Measurements from ENCODE around the gene UNC45B.
"Not testable (repeated sequence)": the region's sequence is repeated elsewhere in the genome, so short reads cannot be mapped to it uniquely, and the experiment has no call there.

UNC45B gene, protein sequence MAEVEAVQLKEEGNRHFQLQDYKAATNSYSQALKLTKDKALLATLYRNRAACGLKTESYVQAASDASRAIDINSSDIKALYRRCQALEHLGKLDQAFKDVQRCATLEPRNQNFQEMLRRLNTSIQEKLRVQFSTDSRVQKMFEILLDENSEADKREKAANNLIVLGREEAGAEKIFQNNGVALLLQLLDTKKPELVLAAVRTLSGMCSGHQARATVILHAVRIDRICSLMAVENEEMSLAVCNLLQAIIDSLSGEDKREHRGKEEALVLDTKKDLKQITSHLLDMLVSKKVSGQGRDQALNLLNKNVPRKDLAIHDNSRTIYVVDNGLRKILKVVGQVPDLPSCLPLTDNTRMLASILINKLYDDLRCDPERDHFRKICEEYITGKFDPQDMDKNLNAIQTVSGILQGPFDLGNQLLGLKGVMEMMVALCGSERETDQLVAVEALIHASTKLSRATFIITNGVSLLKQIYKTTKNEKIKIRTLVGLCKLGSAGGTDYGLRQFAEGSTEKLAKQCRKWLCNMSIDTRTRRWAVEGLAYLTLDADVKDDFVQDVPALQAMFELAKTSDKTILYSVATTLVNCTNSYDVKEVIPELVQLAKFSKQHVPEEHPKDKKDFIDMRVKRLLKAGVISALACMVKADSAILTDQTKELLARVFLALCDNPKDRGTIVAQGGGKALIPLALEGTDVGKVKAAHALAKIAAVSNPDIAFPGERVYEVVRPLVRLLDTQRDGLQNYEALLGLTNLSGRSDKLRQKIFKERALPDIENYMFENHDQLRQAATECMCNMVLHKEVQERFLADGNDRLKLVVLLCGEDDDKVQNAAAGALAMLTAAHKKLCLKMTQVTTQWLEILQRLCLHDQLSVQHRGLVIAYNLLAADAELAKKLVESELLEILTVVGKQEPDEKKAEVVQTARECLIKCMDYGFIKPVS

DNA sequence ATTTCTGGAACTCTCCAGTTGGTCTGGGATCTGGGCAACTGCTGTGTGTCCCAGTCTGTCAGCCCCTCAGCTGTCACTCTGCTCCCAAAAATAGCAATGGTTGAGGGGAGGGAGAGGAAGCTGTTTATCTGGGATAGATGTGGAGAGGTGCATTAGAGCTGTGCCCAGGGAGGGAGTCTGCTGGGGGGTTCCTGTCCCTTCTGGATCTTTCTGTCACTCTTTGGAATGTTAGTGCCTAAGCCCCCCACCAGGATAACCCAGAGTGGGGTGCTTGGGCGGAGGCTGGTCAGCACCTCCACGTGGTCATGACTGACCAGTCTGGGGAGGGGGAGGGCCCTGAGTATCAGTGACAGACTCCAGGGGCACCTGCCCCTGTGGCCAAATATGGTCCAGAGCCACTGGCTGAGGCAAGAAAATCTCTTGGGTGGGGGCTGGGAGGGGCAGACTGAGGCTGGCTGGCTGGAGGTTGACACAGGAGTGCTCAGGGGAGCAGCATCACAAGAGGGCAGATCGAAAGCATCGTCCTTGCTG is at the start of gene UNC45B:
TSS of gene UNC45B (plus strand) at position 443 of the 531 bp plus-strand sequence. CDS start 447 bp downstream, outside the sequence.
- DNase-seq (ENCODE audit: low read depth, low spot score), result no peak

GRCh38 chr17:35099908-35100307 is 47.7 kb upstream of the UNC45B start:
- no peak for DNase-seq (ENCODE audit: low read depth, low spot score)

DNA sequence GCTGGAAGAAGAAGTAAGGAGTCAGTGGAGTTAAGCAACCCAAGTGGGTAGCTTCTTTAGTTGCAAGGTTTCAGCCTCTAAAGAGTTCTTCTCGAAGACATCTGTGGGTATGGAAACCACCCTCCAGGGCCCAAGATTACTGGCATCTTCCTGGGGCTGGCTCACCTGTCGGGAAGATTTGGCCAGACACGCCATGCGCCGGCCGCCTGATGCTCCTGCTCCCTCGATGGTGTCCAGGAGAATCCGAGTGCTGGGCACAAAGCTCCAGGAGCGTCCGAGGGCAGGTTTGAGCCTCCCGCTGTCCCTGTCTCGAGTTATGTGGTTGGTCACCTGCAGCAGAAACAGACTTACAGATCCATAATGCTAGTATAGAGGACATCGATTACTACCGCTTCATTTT is 46.6 kb upstream of the UNC45B start:
- no peak for DNase-seq (ENCODE audit: low read depth, low spot score)

DNA sequence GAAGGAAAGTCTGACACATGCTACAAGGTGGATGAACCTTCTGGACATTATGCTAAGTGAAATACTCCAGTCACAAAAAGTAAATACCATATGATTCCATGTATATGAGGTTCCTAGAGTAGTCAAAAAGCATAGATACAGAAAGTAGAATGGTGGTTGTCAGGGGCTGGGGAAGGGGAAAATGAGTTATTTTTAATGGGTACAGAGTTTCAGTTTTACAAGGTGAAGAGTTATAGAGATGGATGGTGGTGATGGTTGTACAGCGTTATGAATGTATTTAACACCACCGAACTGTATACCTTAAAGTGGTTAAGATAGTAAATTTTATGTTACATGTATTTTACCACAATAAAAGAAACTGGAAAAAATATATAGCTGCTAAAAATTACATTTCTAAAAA is 45.9 kb upstream of the UNC45B start:
- DNase-seq (ENCODE audit: low read depth, low spot score), result no peak

DNA sequence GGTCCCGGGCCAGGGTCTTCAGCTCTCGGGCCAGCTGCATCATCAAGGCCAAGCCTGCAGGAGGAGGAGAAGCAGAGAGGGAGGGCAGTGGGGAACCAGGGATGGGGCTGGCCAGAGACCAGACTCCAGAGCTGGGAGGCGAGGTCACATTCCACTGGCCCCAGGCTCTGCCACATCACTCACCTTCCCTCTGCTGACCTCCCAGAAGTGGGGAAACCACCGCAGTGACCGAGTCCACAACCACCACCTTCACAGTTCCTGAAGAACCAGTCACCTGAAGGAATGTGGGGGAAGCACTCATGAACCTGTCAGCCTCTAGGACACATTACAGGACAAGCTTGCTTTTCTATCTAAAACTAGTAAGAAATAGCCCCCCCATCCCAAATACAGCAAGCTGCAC is 44.3 kb upstream of the UNC45B start:
- DNase-seq (ENCODE audit: low read depth, low spot score), result no peak

DNA sequence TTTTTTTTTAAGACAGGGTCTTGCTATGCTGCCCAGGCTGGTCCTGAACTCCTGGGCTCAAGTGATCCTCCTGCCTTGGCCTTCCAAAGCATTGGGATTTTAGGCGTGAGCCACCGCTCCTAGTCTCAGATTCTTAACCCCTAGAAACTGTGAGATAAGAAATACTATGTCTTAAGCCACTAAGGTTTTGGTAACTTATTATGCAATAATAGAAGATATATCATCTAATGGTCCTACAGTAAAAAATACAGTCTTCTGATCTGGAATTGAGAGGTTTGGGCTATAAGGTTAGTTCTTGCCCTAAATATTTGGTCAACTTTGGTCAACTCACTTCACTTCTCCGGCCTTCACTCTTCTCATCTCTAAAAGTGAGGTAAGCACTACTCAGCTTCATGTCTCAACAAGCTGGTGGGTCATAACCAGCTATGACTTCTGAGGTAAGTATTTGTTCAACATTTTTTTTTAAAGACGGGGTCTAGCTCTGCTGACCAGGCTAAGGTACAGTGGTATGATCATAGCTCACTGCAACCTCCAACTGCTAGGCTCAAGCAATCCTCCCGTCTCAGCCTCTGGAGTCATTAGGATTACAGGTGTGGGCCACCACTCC is 42.7 kb upstream of the UNC45B start:
- no peak for DNase-seq (ENCODE audit: low read depth, low spot score)

- DNase-seq (ENCODE audit: low read depth, low spot score), result not testable (repeated sequence)
Observed at GRCh38 chr17:35110791-35111190, 36.8 kb upstream of the UNC45B start.

- DNase-seq (ENCODE audit: low read depth, low spot score), result no peak
Observed at GRCh38 chr17:35116845-35117244, 30.8 kb upstream of the UNC45B start.

DNA sequence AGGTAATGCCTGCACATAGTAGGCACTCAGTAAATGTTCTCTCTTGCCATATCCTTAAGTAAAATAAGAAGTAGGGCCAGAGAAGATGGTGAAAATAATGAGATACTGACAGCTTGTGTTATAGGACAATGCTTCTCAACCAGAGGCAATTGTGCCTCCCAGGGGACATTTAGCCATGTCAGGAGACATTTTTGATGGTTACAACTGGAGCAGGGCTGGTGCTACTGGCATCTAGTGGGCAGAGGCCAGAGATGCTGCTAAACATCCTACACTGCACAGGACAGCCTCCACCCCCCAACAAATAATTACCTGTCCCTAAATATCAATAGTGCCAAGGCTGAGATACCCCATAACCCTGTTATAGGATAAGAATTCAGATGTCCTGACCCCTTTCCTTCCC is 29.6 kb upstream of the UNC45B start:
- no peak for DNase-seq (ENCODE audit: low read depth, low spot score)

DNA sequence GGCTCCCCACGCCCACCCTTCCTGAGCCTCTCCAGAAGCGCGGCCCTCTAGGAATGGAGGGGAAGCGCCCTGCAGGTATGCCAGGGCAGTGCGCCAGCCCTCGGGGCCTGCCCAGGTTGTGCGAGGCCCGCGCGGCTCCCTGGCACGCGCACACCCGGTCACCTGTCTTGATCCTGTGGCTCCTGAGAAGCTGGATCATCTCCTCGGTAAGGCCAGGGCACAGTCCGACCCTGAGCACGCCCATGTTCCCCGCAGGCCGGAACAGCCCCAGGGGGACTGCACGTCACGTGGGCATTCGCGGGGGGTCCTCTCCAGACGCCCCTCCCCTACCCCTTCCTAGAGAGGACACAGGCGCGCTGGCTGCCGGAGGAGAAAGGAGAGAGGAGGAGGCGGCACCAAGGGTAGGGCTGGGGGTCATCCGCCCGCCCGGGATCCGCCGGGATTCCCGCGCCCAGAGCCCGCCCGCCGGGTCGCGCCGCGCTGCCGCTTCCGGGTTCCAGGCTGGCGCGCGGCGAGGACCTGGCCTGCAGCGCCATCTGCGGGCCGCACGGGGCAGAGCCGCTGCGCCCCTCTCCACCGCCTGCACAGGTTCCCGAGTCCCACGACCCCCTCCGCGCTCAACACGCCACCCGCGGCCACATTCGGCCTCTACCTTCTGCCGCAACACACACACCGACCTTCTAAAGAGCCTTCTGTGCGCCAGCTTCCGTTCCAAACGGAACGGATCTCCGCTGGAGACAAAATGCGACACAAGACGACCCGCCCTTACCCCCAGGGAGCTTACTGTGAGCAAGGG is 28.0 kb upstream of the UNC45B start, which contains the start of gene RAD51D:
TSS of gene RAD51D (minus strand) at position 491 of the 796 bp plus-strand sequence. CDS start at position 244, 247 bp downstream.
- DNase-seq (ENCODE audit: low read depth, low spot score), result peak; percentile 15

DNA sequence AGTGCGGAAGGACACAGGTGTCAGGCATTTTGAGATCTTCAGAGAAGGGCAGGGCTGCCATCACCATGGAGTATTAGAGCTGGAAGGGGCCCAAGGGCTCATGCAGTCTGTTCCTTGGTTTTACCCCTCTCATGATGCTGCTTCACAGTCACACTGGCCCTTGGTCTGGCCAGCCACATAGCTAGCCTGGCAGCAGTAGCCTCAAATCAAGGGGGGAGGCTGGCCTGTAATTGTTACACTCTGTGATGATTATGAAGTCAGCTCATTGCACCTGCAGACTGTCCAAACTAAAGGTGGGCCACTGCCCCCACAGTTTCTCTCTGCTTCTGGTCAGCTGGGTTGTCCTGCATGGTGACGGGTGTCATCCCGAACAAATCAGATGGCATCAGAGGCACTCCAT is 26.3 kb upstream of the UNC45B start, which contains the start of gene FNDC8:
TSS of gene FNDC8 (plus strand) at position 301 of the 400 bp plus-strand sequence. CDS start at position 380, 79 bp downstream.
- DNase-seq (ENCODE audit: low read depth, low spot score), result no peak

GRCh38 chr17:35127751-35128514 is 19.7 kb upstream of the UNC45B start:
- no peak for DNase-seq (ENCODE audit: low read depth, low spot score)

GRCh38 chr17:35129154-35129972 is 18.3 kb upstream of the UNC45B start:
- no peak for DNase-seq (ENCODE audit: low read depth, low spot score)

DNA sequence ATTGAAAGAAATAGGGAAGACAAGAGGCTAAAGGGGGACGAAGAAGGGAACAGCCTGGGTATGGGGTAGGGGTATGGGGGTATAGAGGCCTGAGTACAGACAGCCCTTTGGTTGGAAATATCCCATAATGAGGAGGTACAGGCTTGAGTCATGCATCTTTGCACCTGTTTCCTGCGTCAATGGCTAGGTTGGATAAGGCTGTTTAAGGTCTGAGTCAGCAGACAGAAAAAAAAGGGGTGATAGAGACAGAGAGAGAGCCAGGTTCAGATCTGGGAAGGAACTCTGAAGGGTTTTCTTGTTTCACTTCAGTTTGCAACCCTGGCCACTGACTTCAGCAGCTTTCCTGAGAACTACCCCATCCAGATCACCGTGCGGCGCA is 17.7 kb upstream of the UNC45B start:
- DNase-seq (ENCODE audit: low read depth, low spot score), result no peak

GRCh38 chr17:35130392-35130791 is 17.2 kb upstream of the UNC45B start:
- no peak for DNase-seq (ENCODE audit: low read depth, low spot score)

DNA sequence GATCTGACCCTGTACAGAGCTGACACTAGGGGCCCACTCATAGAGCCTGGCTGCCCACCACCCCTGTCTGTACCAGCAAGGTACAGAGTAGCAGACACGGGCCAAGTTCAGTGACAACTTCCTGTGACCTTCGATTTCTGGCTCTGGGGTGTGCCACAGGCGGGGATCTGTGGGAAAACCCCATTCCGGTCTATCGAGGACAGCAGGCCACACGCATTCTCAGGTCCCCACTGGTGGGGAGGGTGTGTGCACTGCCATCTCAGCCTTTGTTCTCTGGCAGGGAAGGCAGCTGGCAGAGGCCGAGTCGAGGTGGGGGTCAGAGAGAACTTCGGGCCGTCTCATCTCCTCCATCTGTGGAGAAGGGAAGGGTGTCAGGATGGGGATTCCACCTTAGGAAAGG is 15.5 kb upstream of the UNC45B start:
- DNase-seq (ENCODE audit: low read depth, low spot score), result no peak

DNA sequence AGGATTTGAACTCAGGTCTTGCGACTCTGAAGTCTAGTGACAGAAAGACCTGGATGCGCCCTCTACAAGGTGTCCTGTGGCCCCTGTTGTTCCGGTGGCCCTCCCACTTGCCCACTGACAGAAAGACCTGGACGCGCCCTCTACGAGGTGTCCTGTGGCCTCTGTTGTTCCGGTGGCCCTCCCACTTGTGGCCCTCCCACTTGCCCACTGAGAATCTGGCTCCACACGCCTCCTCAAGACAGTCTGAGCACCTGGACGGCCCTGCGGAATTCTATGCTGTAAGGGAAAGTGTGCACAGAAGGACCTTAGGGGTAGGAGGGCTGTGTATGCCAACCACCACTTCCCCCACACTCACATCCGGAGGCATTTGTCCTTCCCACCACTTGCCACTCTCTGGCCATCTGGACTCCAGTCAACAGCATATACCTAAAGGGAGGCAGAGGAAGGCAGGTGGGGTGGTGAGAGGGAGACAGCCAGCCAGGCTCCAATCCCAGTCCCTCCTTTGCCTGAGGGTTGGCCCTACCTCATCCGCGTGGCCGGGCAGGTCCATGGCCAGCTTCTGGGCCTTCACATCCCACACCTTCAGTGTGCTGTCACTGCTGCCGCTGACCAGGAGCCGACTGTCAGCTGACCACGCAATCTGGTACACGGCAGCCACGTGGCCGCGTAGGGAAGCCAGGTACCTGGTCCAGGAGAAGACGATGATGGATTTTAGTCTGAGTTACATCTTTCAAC is 14.6 kb upstream of the UNC45B start:
- no peak for DNase-seq (ENCODE audit: low read depth, low spot score)

DNA sequence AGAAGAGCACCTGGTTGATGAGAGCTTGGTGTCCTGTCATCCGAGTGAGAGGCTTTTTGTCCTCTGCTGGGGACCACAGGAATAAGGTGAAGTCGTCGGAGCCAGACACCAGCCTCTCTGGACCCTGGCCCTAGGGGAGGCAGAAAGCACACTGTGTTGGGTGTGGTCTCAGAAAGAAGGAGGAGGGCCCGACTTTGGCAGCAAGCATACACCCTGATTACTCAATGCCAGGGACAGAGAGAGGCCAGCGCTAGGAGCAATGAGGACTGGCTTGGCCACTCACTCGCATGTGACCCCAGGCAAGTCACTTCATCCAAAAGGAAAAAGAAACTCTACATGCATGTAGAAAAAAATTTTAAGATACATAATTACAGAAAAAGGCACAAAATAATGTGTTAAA is 12.3 kb upstream of the UNC45B start:
- DNase-seq (ENCODE audit: low read depth, low spot score), result no peak

DNA sequence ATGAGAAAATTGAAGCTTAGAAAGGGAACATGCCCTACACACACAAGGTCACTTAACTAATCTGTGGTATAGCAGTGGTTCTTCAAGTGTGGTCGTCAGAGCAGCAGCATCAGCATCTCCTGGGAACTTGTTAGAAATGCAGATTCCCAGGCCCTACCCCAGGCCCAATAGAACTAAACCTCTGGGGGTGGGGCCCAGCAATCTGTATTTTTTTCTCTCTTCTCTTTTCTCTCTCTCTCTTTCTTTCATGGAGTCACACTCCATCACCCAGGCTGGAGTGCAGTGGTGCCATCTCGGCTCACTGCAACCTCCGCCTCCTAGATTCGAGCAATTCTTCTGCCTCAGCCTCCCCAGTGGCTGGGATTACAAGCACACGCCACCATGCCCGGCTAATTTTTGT is 9.4 kb upstream of the UNC45B start:
- DNase-seq (ENCODE audit: low read depth, low spot score), result no peak
